ENCODE measurements around the gene IFNB1. TPM values are rescaled to one million over a fixed set of nuclear protein-coding genes. Genes with fewer than 3 reads are reported as not detected.

IFNB1 gene
- total and polyA plus RNA-seq, 7 experiments from 2014 or later: not detected

GRCh38 chr9:21086538-21086937 lies 8.8 kb upstream of the IFNB1 start:
- no peak for ATAC-seq
- Mint-ChIP-seq H3K27ac (no peak overlapping the region), H3K9me3 (peaks cover 0 to 36% (median 8%) of the 10 kb centered on the region in 11 donors), H3K36me3 (peaks cover 0 to 3% (median 0%) of the 10 kb centered on the region in 5 donors), H3K27me3 (peaks cover 0 to 5% (median 0%) of the 10 kb centered on the region in 5 donors), H3K4me3 (no peak overlapping the region), H3K4me1 (peaks cover 12 to 24% (median 23%) of the 10 kb centered on the region in 7 donors)
- peaks cover 0 to 13% (median 0%) of the 10 kb centered on the region in 3 experiments for H3K9me3 ChIP-seq (ENCODE audit: control insufficient read depth in 2 of 3, low read length in 3 of 3)
- CTCF ChIA-PET: no interaction called here
- DNase-seq: no peak
- intact Hi-C loops (cut with micrococcal nuclease): no loop called here
- H3K27me3 ChIP-seq (ENCODE audit: control insufficient read depth in 2 of 2, insufficient read depth in 2 of 2, low read length in 2 of 2): no peaks in the 10 kb centered on the region
- no peak overlapping the region for H3K27ac ChIP-seq (ENCODE audit: low read depth, low read length)
- POLR2A ChIA-PET: no interaction called here
- no peak overlapping the region for H3K4me3 ChIP-seq (ENCODE audit: low read length)
- H3K4me1 ChIP-seq (ENCODE audit: control insufficient read depth in 2 of 2, insufficient read depth in 2 of 2, low read length in 2 of 2): peaks cover 0 to 10% of the 10 kb centered on the region in 2 donors
- no peaks in the 10 kb centered on the region for H3K36me3 ChIP-seq (ENCODE audit: control insufficient read depth in 2 of 3, insufficient read depth in 3 of 3, low read length in 3 of 3)

GRCh38 chr9:21085005-21085404 lies 7.3 kb upstream of the IFNB1 start:
- Histone ChIP-seq H3K27ac (ENCODE audit: low read depth, low read length) (no peak overlapping the region), H3K27me3 (ENCODE audit: control insufficient read depth in 2 of 2, insufficient read depth in 2 of 2, low read length in 2 of 2) (no peaks in the 10 kb centered on the region), H3K36me3 (ENCODE audit: control insufficient read depth in 2 of 3, insufficient read depth in 3 of 3, low read length in 3 of 3) (no peaks in the 10 kb centered on the region), H3K4me3 (ENCODE audit: low read length) (no peak overlapping the region), H3K4me1 (ENCODE audit: control insufficient read depth in 2 of 2, insufficient read depth in 2 of 2, low read length in 2 of 2) (peaks cover 0 to 14% of the 10 kb centered on the region in 2 donors), H3K9me3 (ENCODE audit: control insufficient read depth in 2 of 3, low read length in 3 of 3) (peaks cover 0 to 13% (median 0%) of the 10 kb centered on the region in 3 experiments)
- no peak overlapping the region for H3K27ac Mint-ChIP-seq
- ChIA-PET POLR2A (no interaction called here), CTCF (no interaction called here)
- H3K36me3 Mint-ChIP-seq: peaks cover 0 to 3% (median 0%) of the 10 kb centered on the region in 5 donors
- H3K4me1 Mint-ChIP-seq: peaks cover 19 to 34% (median 28%) of the 10 kb centered on the region in 7 donors
- intact Hi-C loops (cut with micrococcal nuclease): no loop called here
- ATAC-seq (no peak), DNase-seq (no peak)
- H3K4me3 Mint-ChIP-seq: no peak overlapping the region
- H3K27me3 Mint-ChIP-seq: peaks cover 0 to 2% (median 0%) of the 10 kb centered on the region in 5 donors
- H3K9me3 Mint-ChIP-seq: peaks cover 0 to 36% (median 8%) of the 10 kb centered on the region in 11 donors

GRCh38 chr9:21084242-21084850 lies 6.6 kb upstream of the IFNB1 start:
- POLR2A ChIA-PET: interaction anchor here (0.7 kb wide), 1 partner anchor 464 kb away, joined by 7 read pairs; no protein-coding TSS in a partner anchor
- H3K4me3 ChIP-seq (ENCODE audit: low read length): no peak overlapping the region
- no peak for DNase-seq
- Mint-ChIP-seq H3K27me3 (peaks cover 0 to 2% (median 0%) of the 10 kb centered on the region in 5 donors), H3K9me3 (peaks cover 0 to 36% (median 8%) of the 10 kb centered on the region in 11 donors), H3K4me1 (peaks cover 19 to 34% (median 28%) of the 10 kb centered on the region in 7 donors), H3K27ac (no peak overlapping the region), H3K36me3 (peaks cover 0 to 3% (median 0%) of the 10 kb centered on the region in 5 donors), H3K4me3 (no peak overlapping the region)
- intact Hi-C loops (cut with micrococcal nuclease): no loop called here
- CTCF ChIA-PET: interaction anchor here (0.6 kb wide), 1 partner anchor 543 kb away, joined by 3 read pairs; no protein-coding TSS in a partner anchor
- no peak for ATAC-seq
- peaks cover 0 to 13% (median 0%) of the 10 kb centered on the region in 3 experiments for H3K9me3 ChIP-seq (ENCODE audit: control insufficient read depth in 2 of 3, low read length in 3 of 3)
- no peaks in the 10 kb centered on the region for H3K27me3 ChIP-seq (ENCODE audit: control insufficient read depth in 2 of 2, insufficient read depth in 2 of 2, low read length in 2 of 2)
- peaks cover 0 to 14% of the 10 kb centered on the region in 2 donors for H3K4me1 ChIP-seq (ENCODE audit: control insufficient read depth in 2 of 2, insufficient read depth in 2 of 2, low read length in 2 of 2)
- no peaks in the 10 kb centered on the region for H3K36me3 ChIP-seq (ENCODE audit: control insufficient read depth in 2 of 3, insufficient read depth in 3 of 3, low read length in 3 of 3)
- no peak overlapping the region for H3K27ac ChIP-seq (ENCODE audit: low read depth, low read length)

- Histone ChIP-seq H3K27ac (ENCODE audit: low read depth, low read length) (no peak overlapping the region), H3K9me3 (ENCODE audit: control insufficient read depth in 2 of 3, low read length in 3 of 3) (peaks cover 0 to 11% (median 0%) of the 10 kb centered on the region in 3 experiments), H3K27me3 (ENCODE audit: control insufficient read depth in 2 of 2, insufficient read depth in 2 of 2, low read length in 2 of 2) (no peaks in the 10 kb centered on the region), H3K4me3 (ENCODE audit: low read length) (no peak overlapping the region), H3K36me3 (ENCODE audit: control insufficient read depth in 2 of 3, insufficient read depth in 3 of 3, low read length in 3 of 3) (no peaks in the 10 kb centered on the region), H3K4me1 (ENCODE audit: control insufficient read depth in 2 of 2, insufficient read depth in 2 of 2, low read length in 2 of 2) (peaks cover 0 to 18% of the 10 kb centered on the region in 2 donors)
- Mint-ChIP-seq H3K27me3 (peaks cover 0 to 2% (median 0%) of the 10 kb centered on the region in 5 donors), H3K4me1 (peaks cover 23 to 40% (median 35%) of the 10 kb centered on the region in 7 donors), H3K9me3 (peaks cover 0 to 27% (median 4%) of the 10 kb centered on the region in 11 donors), H3K27ac (peak overlapping the region in 2 of 9 donors; percentile 59 to 83), H3K4me3 (peak overlapping the region in 5 of 10 donors; percentile 0 to 62 (median 41)), H3K36me3 (peaks cover 0 to 5% (median 3%) of the 10 kb centered on the region in 5 donors)
- CTCF ChIA-PET: interaction anchor here (2.0 kb wide), 1 partner anchor 29 kb away, joined by 9 read pairs; no protein-coding TSS in a partner anchor
- intact Hi-C loops (cut with micrococcal nuclease): loop anchor here in 1 of 2 donors (1.0 to 2.0 kb wide), 2 partner anchors 13 to 52 kb away; partner anchors contain the start of gene HACD4
- ATAC-seq: no peak
- no peak for DNase-seq
- POLR2A ChIA-PET: no interaction called here
These were observed 4.9 kb upstream of the IFNB1 start for GRCh38 chr9:21082671-21083070.

- peak overlapping the region; percentile 20 to 85 (median 64) for H3K4me3 Mint-ChIP-seq
- ChIA-PET CTCF (interaction anchor here (2.0 kb wide), 1 partner anchor 30 kb away, joined by 9 read pairs; no protein-coding TSS in a partner anchor), POLR2A (interaction anchor here (1.1 kb wide), 1 partner anchor 697 kb away, joined by 3 read pairs; no protein-coding TSS in a partner anchor)
- H3K27me3 Mint-ChIP-seq: peaks cover 0 to 2% (median 0%) of the 10 kb centered on the region in 5 donors
- peaks cover 0 to 4% (median 0%) of the 10 kb centered on the region in 3 experiments for H3K9me3 ChIP-seq (ENCODE audit: control insufficient read depth in 2 of 3, low read length in 3 of 3)
- H3K27ac ChIP-seq (ENCODE audit: low read depth, low read length): no peak overlapping the region
- intact Hi-C loops (cut with micrococcal nuclease): loop anchor here (1.0 to 2.0 kb wide), 2 partner anchors 13 to 51 kb away; partner anchors contain the start of gene HACD4 (in 2 of the 2)
- no peaks in the 10 kb centered on the region for H3K36me3 ChIP-seq (ENCODE audit: control insufficient read depth in 2 of 3, insufficient read depth in 3 of 3, low read length in 3 of 3)
- H3K4me1 ChIP-seq (ENCODE audit: control insufficient read depth in 2 of 2, insufficient read depth in 2 of 2, low read length in 2 of 2): peaks cover 0 to 18% of the 10 kb centered on the region in 2 donors
- peaks cover 0 to 20% (median 3%) of the 10 kb centered on the region in 11 donors for H3K9me3 Mint-ChIP-seq
- peak overlapping the region in 6 of 9 donors; percentile 8 to 64 (median 30) for H3K27ac Mint-ChIP-seq
- H3K27me3 ChIP-seq (ENCODE audit: control insufficient read depth in 2 of 2, insufficient read depth in 2 of 2, low read length in 2 of 2): no peaks in the 10 kb centered on the region
- H3K4me3 ChIP-seq (ENCODE audit: low read length): no peak overlapping the region
- peaks cover 0 to 5% (median 3%) of the 10 kb centered on the region in 5 donors for H3K36me3 Mint-ChIP-seq
- ATAC-seq (no peak), DNase-seq (peak in 4 of 9 donors; percentile 21 to 40 (median 28))
- H3K4me1 Mint-ChIP-seq: peaks cover 23 to 40% (median 35%) of the 10 kb centered on the region in 7 donors
These were observed 4.3 kb upstream of the IFNB1 start for GRCh38 chr9:21081999-21082398.

- no peak overlapping the region for H3K4me3 ChIP-seq (ENCODE audit: low read length)
- ATAC-seq: no peak
- H3K9me3 Mint-ChIP-seq: peaks cover 0 to 14% (median 3%) of the 10 kb centered on the region in 11 donors
- no peaks in the 10 kb centered on the region for H3K27me3 ChIP-seq (ENCODE audit: control insufficient read depth in 2 of 2, insufficient read depth in 2 of 2, low read length in 2 of 2)
- no peaks in the 10 kb centered on the region for H3K9me3 ChIP-seq (ENCODE audit: control insufficient read depth in 2 of 3, low read length in 3 of 3)
- H3K36me3 Mint-ChIP-seq: peaks cover 0 to 5% (median 3%) of the 10 kb centered on the region in 5 donors
- ChIA-PET POLR2A (interaction anchor here (1.1 kb wide), 1 partner anchor 696 kb away, joined by 3 read pairs; no protein-coding TSS in a partner anchor), CTCF (interaction anchor here (2.0 kb wide), 1 partner anchor 30 kb away, joined by 9 read pairs; no protein-coding TSS in a partner anchor)
- H3K4me3 Mint-ChIP-seq: peak overlapping the region in 8 of 10 donors; percentile 20 to 85 (median 64)
- H3K27ac Mint-ChIP-seq: peak overlapping the region in 5 of 9 donors; percentile 20 to 75 (median 62)
- intact Hi-C loops (cut with micrococcal nuclease): loop anchor here in 1 of 2 donors (2.0 kb wide), 1 partner anchor 51 kb away; the partner anchor contains the start of gene HACD4
- H3K27ac ChIP-seq (ENCODE audit: low read depth, low read length): no peak overlapping the region
- peaks cover 0 to 18% of the 10 kb centered on the region in 2 donors for H3K4me1 ChIP-seq (ENCODE audit: control insufficient read depth in 2 of 2, insufficient read depth in 2 of 2, low read length in 2 of 2)
- H3K27me3 Mint-ChIP-seq: peaks cover 0 to 5% (median 0%) of the 10 kb centered on the region in 5 donors
- H3K4me1 Mint-ChIP-seq: peaks cover 23 to 40% (median 35%) of the 10 kb centered on the region in 7 donors
- no peak for DNase-seq
- H3K36me3 ChIP-seq (ENCODE audit: control insufficient read depth in 2 of 3, insufficient read depth in 3 of 3, low read length in 3 of 3): no peaks in the 10 kb centered on the region
These were observed 3.7 kb upstream of the IFNB1 start for GRCh38 chr9:21081451-21081850.

All from naive thymus-derived CD4-positive, alpha-beta T cell (primary cell).